Measurements from ENCODE around the gene SEMA5A. TPM values are rescaled to one million over a fixed set of nuclear protein-coding genes. Genes with fewer than 3 reads are reported as not detected.

SEMA5A gene
- total RNA-seq, 1 experiment from 2014 or later: 22.3 TPM

- Histone ChIP-seq H3K27me3 (no peaks in the 10 kb centered on the region), H3K36me3 (peaks cover 13% of the 10 kb centered on the region), H3K4me3 (no peak overlapping the region), H3K9me3 (no peaks in the 10 kb centered on the region; the same call in 1 of the 2 replicates)
- DNase-seq: no peak
Measured at GRCh38 chr5:9502050-9502834, 43.6 kb downstream of the SEMA5A start.

GRCh38 chr5:9500625-9501024 lies 45.2 kb downstream of the SEMA5A start:
- Histone ChIP-seq H3K36me3 (peaks cover 7% of the 10 kb centered on the region; the same call in 1 of the 2 replicates), H3K27me3 (no peaks in the 10 kb centered on the region), H3K4me3 (no peak overlapping the region), H3K9me3 (no peaks in the 10 kb centered on the region; the same call in 1 of the 2 replicates)
- no peak for DNase-seq

GRCh38 chr5:9500193-9500592 lies 45.7 kb downstream of the SEMA5A start:
- no peak overlapping the region for H3K4me3 ChIP-seq
- peaks cover 7% of the 10 kb centered on the region; the same call in 1 of the 2 replicates for H3K36me3 ChIP-seq
- no peaks in the 10 kb centered on the region for H3K27me3 ChIP-seq
- H3K9me3 ChIP-seq: no peaks in the 10 kb centered on the region; the same call in 1 of the 2 replicates
- no peak for DNase-seq

- no peak for DNase-seq
- H3K4me3 ChIP-seq: no peak overlapping the region
- peaks cover 7% of the 10 kb centered on the region; the same call in 1 of the 2 replicates for H3K36me3 ChIP-seq
- no peaks in the 10 kb centered on the region; the same call in 1 of the 2 replicates for H3K9me3 ChIP-seq
- no peaks in the 10 kb centered on the region for H3K27me3 ChIP-seq
Measured at GRCh38 chr5:9499498-9499876, 46.4 kb downstream of the SEMA5A start.

GRCh38 chr5:9498541-9499497 lies 47.1 kb downstream of the SEMA5A start:
- Histone ChIP-seq H3K9me3 (no peaks in the 10 kb centered on the region; the same call in 1 of the 2 replicates), H3K36me3 (peaks cover 7% of the 10 kb centered on the region; the same call in 1 of the 2 replicates), H3K27me3 (no peaks in the 10 kb centered on the region), H3K4me3 (no peak overlapping the region)
- peak; percentile 26 for DNase-seq

- H3K27me3 ChIP-seq: no peaks in the 10 kb centered on the region
- H3K36me3 ChIP-seq: peaks cover 7% of the 10 kb centered on the region; the same call in 1 of the 2 replicates
- H3K9me3 ChIP-seq: no peaks in the 10 kb centered on the region; the same call in 1 of the 2 replicates
- DNase-seq: no peak
- H3K4me3 ChIP-seq: no peak overlapping the region
Measured at GRCh38 chr5:9497347-9497746, 48.5 kb downstream of the SEMA5A start.

- Histone ChIP-seq H3K36me3 (peaks cover 7% of the 10 kb centered on the region; the same call in 1 of the 2 replicates), H3K4me3 (no peak overlapping the region), H3K27me3 (no peaks in the 10 kb centered on the region), H3K9me3 (peaks cover 2% of the 10 kb centered on the region; the same call in 1 of the 2 replicates)
- DNase-seq: no peak
Measured at GRCh38 chr5:9496801-9497200, 49.1 kb downstream of the SEMA5A start.

- Histone ChIP-seq H3K4me3 (no peak overlapping the region), H3K36me3 (peaks cover 3% of the 10 kb centered on the region; the same call in 1 of the 2 replicates), H3K27me3 (no peaks in the 10 kb centered on the region), H3K9me3 (0 out of 2 replicates have a peak, but pooled peaks cover 2% of the 10 kb centered on the region)
- no peak for DNase-seq
Measured at GRCh38 chr5:9495121-9495520, 50.8 kb downstream of the SEMA5A start.

GRCh38 chr5:9494301-9494700 lies 51.6 kb downstream of the SEMA5A start:
- DNase-seq: no peak
- Histone ChIP-seq H3K9me3 (0 out of 2 replicates have a peak, but pooled peaks cover 2% of the 10 kb centered on the region), H3K27me3 (no peaks in the 10 kb centered on the region)

GRCh38 chr5:9490494-9491097 lies 55.3 kb downstream of the SEMA5A start:
- Histone ChIP-seq H3K36me3 (no peaks in the 10 kb centered on the region; the same call in 1 of the 2 replicates), H3K9me3 (0 out of 2 replicates have a peak, but pooled peaks cover 2% of the 10 kb centered on the region), H3K4me3 (no peak overlapping the region), H3K27me3 (no peaks in the 10 kb centered on the region)
- DNase-seq: no peak

More at GRCh38 chr5:9494301-9494700, 51.6 kb downstream of the SEMA5A start:
- H3K4me3 ChIP-seq: no peak overlapping the region
- no peaks in the 10 kb centered on the region; the same call in 1 of the 2 replicates for H3K36me3 ChIP-seq

GRCh38 chr5:9483779-9484178 lies 62.1 kb downstream of the SEMA5A start:
- H3K36me3 ChIP-seq: peaks cover 9% of the 10 kb centered on the region
- H3K9me3 ChIP-seq: peaks cover 4% of the 10 kb centered on the region
- no peak overlapping the region for H3K4me3 ChIP-seq
- DNase-seq: no peak
- no peaks in the 10 kb centered on the region for H3K27me3 ChIP-seq

- no peak for DNase-seq
- peaks cover 15% of the 10 kb centered on the region for H3K36me3 ChIP-seq
- H3K9me3 ChIP-seq: peaks cover 9% of the 10 kb centered on the region
- no peak overlapping the region for H3K4me3 ChIP-seq
- H3K27me3 ChIP-seq: no peaks in the 10 kb centered on the region
Measured at GRCh38 chr5:9483243-9483642, 62.6 kb downstream of the SEMA5A start.

- H3K36me3 ChIP-seq: peaks cover 21% of the 10 kb centered on the region
- DNase-seq: no peak
- no peaks in the 10 kb centered on the region for H3K27me3 ChIP-seq
- H3K9me3 ChIP-seq: peaks cover 18% of the 10 kb centered on the region
- no peak overlapping the region for H3K4me3 ChIP-seq
Measured at GRCh38 chr5:9482381-9482780, 63.5 kb downstream of the SEMA5A start.

- Histone ChIP-seq H3K9me3 (peaks cover 23% of the 10 kb centered on the region), H3K36me3 (peaks cover 21% of the 10 kb centered on the region), H3K4me3 (no peak overlapping the region), H3K27me3 (no peaks in the 10 kb centered on the region)
- DNase-seq: no peak
Measured at GRCh38 chr5:9480499-9480898, 65.4 kb downstream of the SEMA5A start.

GRCh38 chr5:9479990-9480389 lies 65.9 kb downstream of the SEMA5A start:
- H3K27me3 ChIP-seq: no peaks in the 10 kb centered on the region
- no peak for DNase-seq
- H3K36me3 ChIP-seq: peaks cover 21% of the 10 kb centered on the region
- H3K9me3 ChIP-seq: peaks cover 23% of the 10 kb centered on the region
- no peak overlapping the region for H3K4me3 ChIP-seq

- Histone ChIP-seq H3K36me3 (peaks cover 21% of the 10 kb centered on the region), H3K27me3 (no peaks in the 10 kb centered on the region), H3K9me3 (peaks cover 23% of the 10 kb centered on the region), H3K4me3 (no peak overlapping the region)
- DNase-seq: peak; percentile 70
Measured at GRCh38 chr5:9479361-9479760, 66.5 kb downstream of the SEMA5A start.
